Measurements from ENCODE around the gene BCL2L11.

Gene BCL2L11

DNA sequence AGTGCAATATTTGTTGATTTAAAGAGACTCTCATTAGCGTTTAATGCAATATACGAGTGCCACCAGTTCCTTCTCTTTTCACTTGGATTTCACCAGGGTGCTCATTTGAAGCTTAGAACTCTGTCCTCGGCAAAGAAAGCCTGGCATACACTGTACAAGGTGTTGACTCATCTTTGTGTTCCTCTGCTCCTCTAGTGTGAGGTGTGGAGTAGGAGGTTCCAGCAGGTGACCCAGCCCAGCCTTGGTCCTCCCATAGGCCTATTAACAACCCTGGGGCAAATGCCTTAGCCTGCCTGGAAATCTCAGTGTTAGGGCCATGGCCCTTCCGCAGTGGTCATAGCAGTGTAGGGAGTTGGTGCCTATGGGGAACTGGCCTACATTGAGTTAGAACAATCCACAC lies 20.1 kb downstream of the BCL2L11 start:
- no peak for DNase-seq (ENCODE audit: insufficient read length, low spot score)
- TF ChIP-seq PAX5 (IDR thresholded peaks at IDR 0.05; ENCODE audit: insufficient read depth, low read length, severe bottlenecking) (no peak), POU2F2 (IDR thresholded peaks at IDR 0.05; ENCODE audit: low read depth, low read length) (no peak), TAF1 (IDR thresholded peaks at IDR 0.05; ENCODE audit: low read depth, low read length) (no peak), POLR2AphosphoS5 (IDR thresholded peaks at IDR 0.05; ENCODE audit: low read depth, low read length) (no peak), POLR2A (IDR thresholded peaks at IDR 0.05; ENCODE audit: low read depth, low read length) (no peak), SPI1 (IDR thresholded peaks at IDR 0.05; ENCODE audit: low read depth, low read length) (no peak)
- FAIRE-seq, result no peak

DNA sequence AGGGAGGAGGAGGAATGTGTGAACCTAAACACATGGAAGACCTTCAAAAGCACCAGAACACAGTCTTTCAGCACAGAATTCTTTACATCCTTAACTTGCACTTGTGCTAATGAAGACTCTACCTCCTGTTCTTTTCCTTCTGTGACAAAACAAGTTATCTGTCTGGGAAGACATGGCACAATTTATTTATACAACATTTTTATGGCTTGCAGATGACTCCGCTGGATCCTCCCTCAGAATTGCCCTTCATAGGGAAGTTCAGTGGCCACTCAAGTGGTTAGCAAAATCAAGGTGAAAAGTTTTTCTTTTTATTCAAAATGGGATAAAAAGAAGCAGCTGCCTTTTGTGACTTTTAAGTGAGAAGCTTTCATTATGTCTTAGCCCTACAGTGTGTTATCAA lies 21.4 kb downstream of the BCL2L11 start:
- TF ChIP-seq PAX5 (IDR thresholded peaks at IDR 0.05; ENCODE audit: insufficient read depth, low read length, severe bottlenecking) (no peak), POLR2AphosphoS5 (IDR thresholded peaks at IDR 0.05; ENCODE audit: low read depth, low read length) (no peak), POU2F2 (IDR thresholded peaks at IDR 0.05; ENCODE audit: low read depth, low read length) (no peak), POLR2A (IDR thresholded peaks at IDR 0.05; ENCODE audit: low read depth, low read length) (no peak), SPI1 (IDR thresholded peaks at IDR 0.05; ENCODE audit: low read depth, low read length) (no peak), TAF1 (IDR thresholded peaks at IDR 0.05; ENCODE audit: low read depth, low read length) (no peak)
- FAIRE-seq (no peak), DNase-seq (ENCODE audit: insufficient read length, low spot score) (no peak)

DNA sequence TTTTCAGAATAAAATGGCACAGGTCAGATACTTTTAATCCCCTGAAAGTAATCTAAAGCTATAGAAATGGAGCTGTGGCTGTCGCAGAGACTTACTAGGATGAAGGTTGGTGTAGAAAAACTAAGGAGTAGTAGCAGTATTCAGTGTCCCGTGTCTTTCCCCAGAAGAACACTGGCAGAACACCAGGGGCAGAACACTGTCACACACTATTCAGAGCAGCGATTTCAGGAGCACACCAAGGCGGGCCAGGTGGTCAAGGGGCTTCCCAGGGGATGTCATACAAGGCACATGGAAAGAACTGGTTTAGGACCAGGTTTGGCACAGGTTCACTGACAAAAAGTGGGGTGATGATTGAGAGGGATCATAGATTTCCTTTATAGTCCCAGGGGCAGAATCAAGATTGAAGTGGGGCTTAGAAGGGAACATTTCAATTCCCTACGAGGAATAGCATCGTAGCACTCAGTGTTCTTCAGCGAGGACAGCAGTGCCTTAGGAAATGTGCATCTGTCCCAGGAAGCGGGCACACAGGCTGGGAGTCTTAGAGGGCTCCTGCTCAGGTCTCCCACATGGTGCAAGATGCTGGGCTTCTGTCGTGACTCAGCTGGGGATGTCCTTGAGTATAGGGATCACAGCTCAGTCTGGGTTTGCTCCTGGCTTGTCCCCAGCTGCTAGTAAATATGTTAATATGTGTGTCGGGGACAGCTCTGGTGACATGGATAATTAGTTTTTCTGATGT lies 22.6 kb downstream of the BCL2L11 start:
- DNase-seq (ENCODE audit: insufficient read length, low spot score), result no peak
- TF ChIP-seq TAF1 (IDR thresholded peaks at IDR 0.05; ENCODE audit: low read depth, low read length), result no peak
- TF ChIP-seq POU2F2 (IDR thresholded peaks at IDR 0.05; ENCODE audit: low read depth, low read length), result no peak
- TF ChIP-seq POLR2A (IDR thresholded peaks at IDR 0.05; ENCODE audit: low read depth, low read length), result no peak
- no peak for TF ChIP-seq SPI1 (IDR thresholded peaks at IDR 0.05; ENCODE audit: low read depth, low read length)
- no peak for FAIRE-seq

DNA sequence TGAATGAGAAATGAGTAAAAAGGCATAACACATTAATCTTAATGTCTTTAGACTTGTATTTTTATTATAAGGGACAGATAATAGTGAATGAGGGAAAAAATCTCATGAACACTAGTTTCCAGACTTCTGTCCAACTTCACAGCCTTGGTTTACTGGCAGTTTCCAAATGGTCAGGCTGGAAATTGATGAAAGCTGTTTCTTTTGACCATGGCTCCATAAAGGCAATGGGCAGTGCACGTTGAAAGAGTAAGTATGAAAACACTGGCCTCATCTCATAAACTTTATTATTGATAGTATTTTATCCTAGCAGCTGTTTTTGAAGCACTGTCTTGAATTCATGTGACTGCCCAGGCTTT lies 23.1 kb downstream of the BCL2L11 start:
- FAIRE-seq (no peak), DNase-seq (ENCODE audit: insufficient read length, low spot score) (no peak)
- TF ChIP-seq TAF1 (IDR thresholded peaks at IDR 0.05; ENCODE audit: low read depth, low read length), result no peak
- TF ChIP-seq PAX5 (IDR thresholded peaks at IDR 0.05; ENCODE audit: insufficient read depth, low read length, severe bottlenecking), result no peak
- TF ChIP-seq POU2F2 (IDR thresholded peaks at IDR 0.05; ENCODE audit: low read depth, low read length), result no peak
- no peak for TF ChIP-seq SPI1 (IDR thresholded peaks at IDR 0.05; ENCODE audit: low read depth, low read length)
- no peak for TF ChIP-seq POLR2A (IDR thresholded peaks at IDR 0.05; ENCODE audit: low read depth, low read length)
- TF ChIP-seq POLR2AphosphoS5 (IDR thresholded peaks at IDR 0.05; ENCODE audit: low read depth, low read length), result no peak

DNA sequence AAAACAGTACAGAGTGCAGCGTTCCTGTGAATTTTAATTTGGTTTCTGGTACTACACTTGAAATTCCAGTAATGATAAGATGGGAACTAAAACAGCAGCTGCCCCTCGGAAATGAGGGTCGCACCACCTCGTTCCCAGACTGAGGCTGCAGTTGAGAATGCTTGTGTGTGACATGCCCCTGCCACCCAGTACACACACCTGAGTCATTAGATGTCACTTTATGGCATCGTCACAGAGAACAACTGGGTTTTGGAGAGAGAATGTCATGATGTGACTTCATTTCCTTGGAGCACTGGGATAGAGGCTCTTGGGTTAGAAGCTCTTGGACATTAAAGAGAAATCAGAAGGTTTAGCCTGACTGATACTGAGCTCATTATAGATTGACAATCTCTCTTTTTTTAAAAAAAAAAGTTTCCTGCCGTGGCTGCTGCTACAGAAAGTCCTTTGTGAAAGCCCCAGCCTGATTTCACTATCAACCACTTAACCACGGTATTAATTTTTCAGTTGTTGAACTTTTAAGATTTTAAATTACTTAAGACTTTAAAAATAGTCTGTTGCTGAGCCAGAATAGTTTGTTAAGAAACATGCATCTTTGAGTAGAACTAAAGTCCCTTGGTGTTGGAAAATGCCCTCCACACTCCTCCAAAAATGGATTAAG lies 24.5 kb downstream of the BCL2L11 start:
- no peak for TF ChIP-seq POU2F2 (IDR thresholded peaks at IDR 0.05; ENCODE audit: low read depth, low read length)
- TF ChIP-seq POLR2A (IDR thresholded peaks at IDR 0.05; ENCODE audit: low read depth, low read length), result no peak
- TF ChIP-seq PAX5 (IDR thresholded peaks at IDR 0.05; ENCODE audit: insufficient read depth, low read length, severe bottlenecking), result no peak
- no peak for TF ChIP-seq TAF1 (IDR thresholded peaks at IDR 0.05; ENCODE audit: low read depth, low read length)
- no peak for TF ChIP-seq SPI1 (IDR thresholded peaks at IDR 0.05; ENCODE audit: low read depth, low read length)
- no peak for TF ChIP-seq POLR2AphosphoS5 (IDR thresholded peaks at IDR 0.05; ENCODE audit: low read depth, low read length)
- no peak for DNase-seq (ENCODE audit: insufficient read length, low spot score)
- FAIRE-seq, result no peak

DNA sequence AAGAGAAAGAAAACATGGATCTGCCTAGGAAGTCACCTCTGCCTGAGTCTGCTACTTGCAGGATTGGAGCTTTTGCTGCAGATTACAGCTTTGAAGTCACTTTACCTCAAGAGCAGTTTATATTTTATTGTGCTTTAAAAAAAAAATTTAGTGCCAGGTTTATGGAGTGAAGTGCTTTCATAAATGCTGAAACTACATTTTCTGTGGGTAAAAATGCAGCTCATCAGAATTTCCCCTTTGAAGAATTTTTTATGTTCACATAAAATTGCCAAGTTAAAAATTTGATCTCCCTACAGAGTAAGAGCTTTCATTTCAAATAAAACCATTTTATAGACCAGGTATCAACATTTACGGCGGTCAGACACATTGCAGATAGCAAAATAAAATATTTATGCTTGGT lies 25.2 kb downstream of the BCL2L11 start:
- DNase-seq (ENCODE audit: insufficient read length, low spot score) (no peak), FAIRE-seq (no peak)
- TF ChIP-seq PAX5 (IDR thresholded peaks at IDR 0.05; ENCODE audit: insufficient read depth, low read length, severe bottlenecking) (no peak), POLR2AphosphoS5 (IDR thresholded peaks at IDR 0.05; ENCODE audit: low read depth, low read length) (no peak), TAF1 (IDR thresholded peaks at IDR 0.05; ENCODE audit: low read depth, low read length) (no peak), POU2F2 (IDR thresholded peaks at IDR 0.05; ENCODE audit: low read depth, low read length) (no peak), POLR2A (IDR thresholded peaks at IDR 0.05; ENCODE audit: low read depth, low read length) (no peak), SPI1 (IDR thresholded peaks at IDR 0.05; ENCODE audit: low read depth, low read length) (no peak)

DNA sequence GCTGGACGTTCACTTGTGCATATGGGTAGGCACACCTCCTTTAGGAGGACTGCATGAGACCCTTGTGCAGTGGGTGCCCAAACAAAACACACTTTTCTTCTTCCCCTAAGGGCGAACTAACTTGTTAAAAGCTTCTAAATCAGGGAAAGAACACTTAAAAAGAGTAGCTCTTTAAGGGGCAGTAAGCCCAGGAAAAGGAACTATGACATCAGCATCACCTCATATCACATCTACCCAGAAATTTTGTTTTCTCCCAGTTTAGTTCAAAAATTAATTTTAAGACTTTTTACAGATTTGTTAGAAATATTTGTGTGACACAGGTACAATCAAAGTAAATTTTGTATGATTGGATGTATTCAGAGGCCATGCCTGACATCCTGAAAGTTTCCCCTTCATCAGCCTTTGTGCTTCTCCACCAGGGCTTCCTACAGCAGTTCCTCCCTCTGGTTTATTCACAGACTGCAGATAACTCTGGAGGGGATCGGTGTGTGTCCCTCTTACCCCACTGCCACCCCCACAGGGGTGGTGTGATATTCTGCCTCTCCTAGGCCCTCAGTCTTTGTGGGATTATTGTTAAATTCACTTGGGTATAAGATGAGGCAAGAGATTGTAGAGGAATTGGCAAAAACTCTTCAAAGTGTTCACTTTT lies 27.6 kb downstream of the BCL2L11 start:
- FAIRE-seq (no peak), DNase-seq (ENCODE audit: insufficient read length, low spot score) (no peak)
- no peak for TF ChIP-seq POLR2AphosphoS5 (IDR thresholded peaks at IDR 0.05; ENCODE audit: low read depth, low read length)
- no peak for TF ChIP-seq TAF1 (IDR thresholded peaks at IDR 0.05; ENCODE audit: low read depth, low read length)
- TF ChIP-seq POLR2A (IDR thresholded peaks at IDR 0.05; ENCODE audit: low read depth, low read length), result no peak
- no peak for TF ChIP-seq SPI1 (IDR thresholded peaks at IDR 0.05; ENCODE audit: low read depth, low read length)
- no peak for TF ChIP-seq POU2F2 (IDR thresholded peaks at IDR 0.05; ENCODE audit: low read depth, low read length)

DNA sequence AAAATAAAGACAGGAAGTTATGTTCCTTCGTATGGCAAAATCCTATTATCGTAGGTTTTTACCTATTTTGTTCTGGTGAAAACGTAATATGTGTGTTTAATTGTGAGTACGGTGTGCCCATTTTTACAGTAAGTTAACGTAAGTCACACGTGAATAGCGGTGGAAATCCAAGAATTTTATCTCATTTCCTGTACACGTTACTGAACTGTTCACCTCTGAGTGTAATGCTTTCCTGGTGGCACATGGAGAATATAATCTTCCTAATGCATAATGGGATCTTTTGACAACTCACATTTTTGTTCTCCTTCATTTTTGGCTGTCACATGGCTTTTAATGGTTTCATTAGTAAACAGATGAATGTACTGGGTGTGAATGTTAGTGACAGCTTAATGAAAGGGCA lies 28.2 kb downstream of the BCL2L11 start:
- no peak for TF ChIP-seq POLR2AphosphoS5 (IDR thresholded peaks at IDR 0.05; ENCODE audit: low read depth, low read length)
- TF ChIP-seq POLR2A (IDR thresholded peaks at IDR 0.05; ENCODE audit: low read depth, low read length), result no peak
- no peak for TF ChIP-seq SPI1 (IDR thresholded peaks at IDR 0.05; ENCODE audit: low read depth, low read length)
- no peak for TF ChIP-seq PAX5 (IDR thresholded peaks at IDR 0.05; ENCODE audit: insufficient read depth, low read length, severe bottlenecking)
- TF ChIP-seq TAF1 (IDR thresholded peaks at IDR 0.05; ENCODE audit: low read depth, low read length), result no peak
- no peak for TF ChIP-seq POU2F2 (IDR thresholded peaks at IDR 0.05; ENCODE audit: low read depth, low read length)
- DNase-seq (ENCODE audit: insufficient read length, low spot score) (no peak), FAIRE-seq (no peak)

DNA sequence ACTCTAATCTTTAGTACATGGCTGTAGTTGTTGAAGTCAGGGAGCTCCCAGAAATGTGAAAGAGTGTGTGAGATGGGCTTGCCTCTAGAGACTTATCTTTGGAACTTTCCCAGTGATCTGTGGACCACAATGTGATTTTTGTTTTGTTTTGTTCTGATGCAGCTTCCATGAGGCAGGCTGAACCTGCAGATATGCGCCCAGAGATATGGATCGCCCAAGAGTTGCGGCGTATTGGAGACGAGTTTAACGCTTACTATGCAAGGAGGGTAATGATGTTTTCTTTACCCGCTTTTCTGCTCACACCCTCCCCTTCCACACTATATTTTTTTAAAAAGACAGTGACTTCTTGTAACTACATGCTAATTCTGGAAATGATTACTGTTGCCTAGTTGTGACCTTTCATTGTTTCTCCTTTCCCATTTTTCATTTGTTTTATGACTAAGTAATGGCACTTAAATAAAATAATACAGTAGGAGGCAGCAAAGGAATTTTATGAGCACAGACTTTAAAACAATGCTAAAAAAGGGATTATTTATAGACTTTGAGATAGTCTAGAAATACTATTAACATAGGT lies 29.3 kb downstream of the BCL2L11 start:
- FAIRE-seq, result no peak
- DNase-seq (ENCODE audit: insufficient read length, low spot score), result no peak
- TF ChIP-seq TAF1 (IDR thresholded peaks at IDR 0.05; ENCODE audit: low read depth, low read length) (no peak), POU2F2 (IDR thresholded peaks at IDR 0.05; ENCODE audit: low read depth, low read length) (no peak), SPI1 (IDR thresholded peaks at IDR 0.05; ENCODE audit: low read depth, low read length) (no peak), POLR2AphosphoS5 (IDR thresholded peaks at IDR 0.05; ENCODE audit: low read depth, low read length) (no peak), PAX5 (IDR thresholded peaks at IDR 0.05; ENCODE audit: insufficient read depth, low read length, severe bottlenecking) (no peak)

All from GM12891 (cell line).